Neural cell (in vitro differentiated cells): Measurements from ENCODE around the gene LDB3. TPM values are rescaled to one million over a fixed set of nuclear protein-coding genes. Genes with fewer than 3 reads are reported as not detected.

Source experiments
- H2AFZ ChIP-seq: fragments of 200-600, 300-800 bp; sonication (generic), shearing (Covaris generic); 2 replicates; pipeline ENCODE4 v1.6.0; 2014; ENCODE audit warnings: low read depth, mild to moderate bottlenecking, antibody characterized with exemption, low read length, moderate library complexity
- H3F3A ChIP-seq: fragments of 200-600 bp; shearing (Covaris generic); 2 replicates; pipeline ENCODE4 v1.6.1; 2016; ENCODE audit warnings: mild to moderate bottlenecking, moderate library complexity, mixed read lengths, antibody characterized with exemption, low read length; ENCODE audit not compliant: insufficient read depth, poor library complexity, severe bottlenecking
- H3K27ac ChIP-seq: fragments of 200-600, 300-800 bp; sonication (generic), shearing (Covaris generic); 2 replicates; pipeline ENCODE4 v1.5.1; 2014; ENCODE audit warnings: mild to moderate bottlenecking, low read length, moderate library complexity
- H3K27me3 ChIP-seq: fragments of 300-800, 200-600 bp; sonication (generic), shearing (Covaris generic); 2 replicates; pipeline ENCODE4 v1.6.0; 2014; ENCODE audit warnings: mild to moderate bottlenecking, low read depth, low read length, moderate library complexity; ENCODE audit not compliant: insufficient read depth
- H3K36me3 ChIP-seq: fragments of 300-800, 200-600 bp; sonication (generic), shearing (Covaris generic); 2 replicates; pipeline ENCODE4 v1.5.1; 2014; ENCODE audit warnings: mild to moderate bottlenecking, antibody characterized with exemption, low read length, moderate library complexity; ENCODE audit not compliant: insufficient read depth
- H3K4me2 ChIP-seq: fragments of 300-800, 200-600 bp; sonication (generic), shearing (Covaris generic); 2 replicates; pipeline ENCODE4 v1.6.0; 2014; ENCODE audit warnings: mild to moderate bottlenecking, low read length
- H3K4me3 ChIP-seq: fragments of 300-800, 200-600 bp; sonication (generic), shearing (Covaris generic); 2 replicates; pipeline ENCODE4 v1.5.1; 2014; ENCODE audit warnings: mild to moderate bottlenecking, low read length, moderate library complexity
- H3K79me2 ChIP-seq: fragments of 200-600 bp; shearing (Covaris generic); replicated peaks from 2 replicates; pipeline ENCODE4 v1.6.0; 2014; ENCODE audit warnings: mild to moderate bottlenecking, low read length, moderate library complexity; ENCODE audit not compliant: insufficient read depth
- H3K9ac ChIP-seq: fragments of 300-800, 200-600 bp; sonication (generic), shearing (Covaris generic); 2 replicates; pipeline ENCODE4 v1.6.1; 2016; ENCODE audit warnings: mild to moderate bottlenecking, low read length, mixed read lengths
- H3K9me2 ChIP-seq: fragments of 200-600 bp; shearing (Covaris generic); 2 replicates; pipeline ENCODE4 v1.6.1; 2016; ENCODE audit warnings: mild to moderate bottlenecking, low read length, mixed read lengths; ENCODE audit not compliant: insufficient read depth
- H3K9me3 ChIP-seq: fragments of 200-600, 300-800 bp; sonication (generic), shearing (Covaris generic); 2 replicates; pipeline ENCODE4 v1.6.1; 2016; ENCODE audit warnings: mild to moderate bottlenecking, mixed run types, low read length, moderate library complexity, mixed read lengths
- H4K20me1 ChIP-seq: fragments of 200-600 bp; shearing (Covaris generic); 2 replicates; pipeline ENCODE4 v1.6.1; 2016; ENCODE audit warnings: mild to moderate bottlenecking, mixed run types; ENCODE audit not compliant: insufficient read depth
- EP300 ChIP-seq: fragments of 450-650 bp; conservative IDR thresholded peaks from 2 replicates; pipeline ENCODE4 v1.6.1; 2014; ENCODE audit warnings: antibody characterized with exemption, mild to moderate bottlenecking, moderate library complexity; ENCODE audit not compliant: poor library complexity, severe bottlenecking
- EZH2 ChIP-seq: fragments of 200-600, 300-800 bp; shearing (Covaris generic), sonication (generic); IDR thresholded peaks from 2 replicates; pipeline ENCODE4 v1.6.1; 2014; ENCODE audit warnings: antibody characterized with exemption, low read length, borderline replicate concordance, mild to moderate bottlenecking; ENCODE audit not compliant: insufficient read depth, poor library complexity, severe bottlenecking
- MXI1 ChIP-seq: fragments of 450-650 bp; conservative IDR thresholded peaks from 2 replicates; pipeline ENCODE4 v1.6.1; 2014; ENCODE audit warnings: antibody characterized with exemption, mild to moderate bottlenecking; ENCODE audit not compliant: poor library complexity, severe bottlenecking
- POLR2AphosphoS5 ChIP-seq: IDR thresholded peaks from 2 replicates; pipeline ENCODE4 v1.6.1; 2012
- RAD21 ChIP-seq: fragments of 450-650 bp; conservative IDR thresholded peaks from 2 replicates; pipeline ENCODE4 v1.6.1; 2014; ENCODE audit warnings: antibody characterized with exemption, mild to moderate bottlenecking, moderate library complexity
- SMC3 ChIP-seq: fragments of 450-650 bp; conservative IDR thresholded peaks from 2 replicates; pipeline ENCODE4 v1.6.1; 2014; ENCODE audit warnings: antibody characterized with exemption, mild to moderate bottlenecking, moderate library complexity; ENCODE audit not compliant: poor library complexity
- TAF1 ChIP-seq: IDR thresholded peaks from 2 replicates; pipeline ENCODE4 v1.6.1; 2012; ENCODE audit warnings: low read depth
- polyA plus RNA-seq: library from polyadenylated mRNA; depleted of rRNA; stranded (reverse); fragments of >200 nt; gene quantifications from 2 replicates; pipeline ENCODE4 v1.2.3, GENCODE V29; 2014
- TF ChIP-seq, protein P1 (sequence below): fragments of 450-650 bp; IDR thresholded peaks from 2 replicates; pipeline ENCODE4 v1.5.1; 2014; ENCODE audit warnings: antibody characterized with exemption, mild to moderate bottlenecking, moderate library complexity; ENCODE audit not compliant: poor library complexity, severe bottlenecking
- TF ChIP-seq, protein P2 (sequence below): IDR thresholded peaks from 2 replicates; pipeline ENCODE4 v1.6.1; 2012; ENCODE audit warnings: borderline replicate concordance

Gene LDB3
- polyA plus RNA-seq, 1 donor from 2014 or later = 0.12 TPM

DNA sequence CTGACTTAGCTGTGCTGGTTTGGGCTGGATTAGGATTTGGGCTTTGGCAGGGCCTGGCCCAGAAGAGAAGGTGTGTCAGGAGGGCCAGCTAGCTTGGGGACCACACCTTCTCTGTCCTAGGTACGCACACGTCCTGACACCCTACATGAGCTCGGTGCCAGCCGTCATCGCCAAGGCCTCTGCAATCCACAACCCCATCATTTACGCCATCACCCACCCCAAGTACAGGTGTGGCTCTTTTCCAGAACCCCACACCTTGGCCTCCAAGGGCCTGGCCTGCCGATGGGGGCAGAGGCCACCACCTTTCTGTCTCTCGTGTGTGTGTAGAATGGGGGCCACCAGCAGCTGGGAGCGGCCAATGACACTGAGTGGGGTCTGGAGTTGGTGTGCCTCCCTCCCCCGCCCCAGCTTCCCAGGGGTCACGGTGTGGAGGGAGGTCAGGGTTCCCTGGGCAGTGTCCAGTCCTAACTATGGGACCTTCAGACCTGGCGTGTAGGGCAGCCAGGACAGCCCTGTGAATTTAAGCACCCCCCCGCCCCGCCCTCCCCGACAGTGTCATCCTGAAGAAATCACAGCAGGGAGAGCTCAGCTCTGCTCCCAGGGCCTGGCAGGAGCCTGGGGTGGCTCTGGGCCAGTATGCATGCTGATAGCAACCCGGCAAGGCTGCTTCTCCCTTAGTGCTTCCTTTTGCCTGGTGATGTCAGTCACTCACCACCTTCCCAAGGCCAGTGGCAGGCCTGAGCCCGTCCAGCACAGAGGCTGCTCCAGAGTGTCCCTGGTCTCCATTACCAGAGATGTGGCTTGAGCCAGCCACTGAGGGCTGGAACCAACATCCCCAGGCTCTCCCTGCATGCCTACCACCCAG lies 6.9 kb upstream of the LDB3 start:
- Histone ChIP-seq H3K79me2 (no peaks in the 10 kb centered on the region), H2AFZ (no peak overlapping the region), H3K27ac (no peak overlapping the region)

DNA sequence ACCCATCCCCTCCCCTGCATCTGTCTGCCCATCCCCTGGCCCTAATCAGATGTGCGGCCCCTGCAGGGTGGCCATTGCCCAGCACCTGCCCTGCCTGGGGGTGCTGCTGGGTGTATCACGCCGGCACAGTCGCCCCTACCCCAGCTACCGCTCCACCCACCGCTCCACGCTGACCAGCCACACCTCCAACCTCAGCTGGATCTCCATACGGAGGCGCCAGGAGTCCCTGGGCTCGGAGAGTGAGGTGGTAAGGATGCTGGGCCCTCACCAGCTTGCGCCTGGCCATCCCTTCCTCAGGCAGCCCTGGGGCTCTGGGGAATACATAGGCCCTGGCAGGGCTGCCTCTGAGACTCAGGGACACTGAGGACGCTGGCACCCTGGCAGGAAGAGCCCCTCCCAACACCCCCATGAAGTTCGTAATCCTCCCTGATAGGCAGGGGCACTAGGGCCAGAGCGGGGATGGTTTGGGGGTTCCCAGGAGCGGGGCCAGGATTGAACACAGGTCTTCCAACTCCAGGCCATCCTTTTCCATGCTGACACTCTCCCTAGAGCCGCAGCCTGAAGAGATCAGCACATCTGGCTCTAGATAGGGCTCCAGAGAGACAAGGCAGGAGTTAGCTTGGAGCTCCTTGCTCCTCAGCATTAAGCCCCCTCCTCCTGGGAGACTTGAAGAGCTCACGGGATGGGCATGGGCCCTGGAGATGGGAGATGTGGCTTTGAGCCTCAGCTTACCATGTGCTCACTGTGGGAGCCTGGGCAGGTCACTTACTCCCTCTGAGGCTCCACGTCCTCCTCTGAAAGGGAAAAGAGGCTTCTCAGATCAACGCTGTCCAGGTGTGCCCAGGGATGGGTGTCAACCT lies 5.9 kb upstream of the LDB3 start:
- Histone ChIP-seq H3K9me2 (no peaks in the 10 kb centered on the region), H4K20me1 (no peaks in the 10 kb centered on the region), H3F3A (no peaks in the 10 kb centered on the region), H3K36me3 (no peaks in the 10 kb centered on the region), H3K9me3 (no peaks in the 10 kb centered on the region), H3K4me2 (no peak overlapping the region), H3K27me3 (no peaks in the 10 kb centered on the region), H3K4me3 (no peak overlapping the region), H3K79me2 (no peaks in the 10 kb centered on the region), H2AFZ (no peak overlapping the region), H3K27ac (no peak overlapping the region), H3K9ac (no peak overlapping the region)
- TF ChIP-seq MXI1 (no peak), POLR2AphosphoS5 (no peak), EZH2 (no peak), SMC3 (no peak), EP300 (no peak), RAD21 (no peak)
- TF ChIP-seq, protein P1, sequence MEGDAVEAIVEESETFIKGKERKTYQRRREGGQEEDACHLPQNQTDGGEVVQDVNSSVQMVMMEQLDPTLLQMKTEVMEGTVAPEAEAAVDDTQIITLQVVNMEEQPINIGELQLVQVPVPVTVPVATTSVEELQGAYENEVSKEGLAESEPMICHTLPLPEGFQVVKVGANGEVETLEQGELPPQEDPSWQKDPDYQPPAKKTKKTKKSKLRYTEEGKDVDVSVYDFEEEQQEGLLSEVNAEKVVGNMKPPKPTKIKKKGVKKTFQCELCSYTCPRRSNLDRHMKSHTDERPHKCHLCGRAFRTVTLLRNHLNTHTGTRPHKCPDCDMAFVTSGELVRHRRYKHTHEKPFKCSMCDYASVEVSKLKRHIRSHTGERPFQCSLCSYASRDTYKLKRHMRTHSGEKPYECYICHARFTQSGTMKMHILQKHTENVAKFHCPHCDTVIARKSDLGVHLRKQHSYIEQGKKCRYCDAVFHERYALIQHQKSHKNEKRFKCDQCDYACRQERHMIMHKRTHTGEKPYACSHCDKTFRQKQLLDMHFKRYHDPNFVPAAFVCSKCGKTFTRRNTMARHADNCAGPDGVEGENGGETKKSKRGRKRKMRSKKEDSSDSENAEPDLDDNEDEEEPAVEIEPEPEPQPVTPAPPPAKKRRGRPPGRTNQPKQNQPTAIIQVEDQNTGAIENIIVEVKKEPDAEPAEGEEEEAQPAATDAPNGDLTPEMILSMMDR = no peak

More for the DNA sequence above, 6.9 kb upstream of the LDB3 start:
- Histone ChIP-seq H3K4me3 (no peak overlapping the region), H3K9me2 (no peaks in the 10 kb centered on the region), H4K20me1 (no peaks in the 10 kb centered on the region), H3K27me3 (no peaks in the 10 kb centered on the region), H3K36me3 (no peaks in the 10 kb centered on the region), H3K9ac (no peak overlapping the region), H3K9me3 (no peaks in the 10 kb centered on the region), H3K4me2 (no peak overlapping the region), H3F3A (no peaks in the 10 kb centered on the region)
- TF ChIP-seq MXI1 = no peak
- no peak for TF ChIP-seq POLR2AphosphoS5
- no peak for TF ChIP-seq SMC3
- TF ChIP-seq, protein P1 = no peak
- no peak for TF ChIP-seq EP300
- TF ChIP-seq RAD21 = no peak
- TF ChIP-seq TAF1 = no peak
- TF ChIP-seq, protein P2, sequence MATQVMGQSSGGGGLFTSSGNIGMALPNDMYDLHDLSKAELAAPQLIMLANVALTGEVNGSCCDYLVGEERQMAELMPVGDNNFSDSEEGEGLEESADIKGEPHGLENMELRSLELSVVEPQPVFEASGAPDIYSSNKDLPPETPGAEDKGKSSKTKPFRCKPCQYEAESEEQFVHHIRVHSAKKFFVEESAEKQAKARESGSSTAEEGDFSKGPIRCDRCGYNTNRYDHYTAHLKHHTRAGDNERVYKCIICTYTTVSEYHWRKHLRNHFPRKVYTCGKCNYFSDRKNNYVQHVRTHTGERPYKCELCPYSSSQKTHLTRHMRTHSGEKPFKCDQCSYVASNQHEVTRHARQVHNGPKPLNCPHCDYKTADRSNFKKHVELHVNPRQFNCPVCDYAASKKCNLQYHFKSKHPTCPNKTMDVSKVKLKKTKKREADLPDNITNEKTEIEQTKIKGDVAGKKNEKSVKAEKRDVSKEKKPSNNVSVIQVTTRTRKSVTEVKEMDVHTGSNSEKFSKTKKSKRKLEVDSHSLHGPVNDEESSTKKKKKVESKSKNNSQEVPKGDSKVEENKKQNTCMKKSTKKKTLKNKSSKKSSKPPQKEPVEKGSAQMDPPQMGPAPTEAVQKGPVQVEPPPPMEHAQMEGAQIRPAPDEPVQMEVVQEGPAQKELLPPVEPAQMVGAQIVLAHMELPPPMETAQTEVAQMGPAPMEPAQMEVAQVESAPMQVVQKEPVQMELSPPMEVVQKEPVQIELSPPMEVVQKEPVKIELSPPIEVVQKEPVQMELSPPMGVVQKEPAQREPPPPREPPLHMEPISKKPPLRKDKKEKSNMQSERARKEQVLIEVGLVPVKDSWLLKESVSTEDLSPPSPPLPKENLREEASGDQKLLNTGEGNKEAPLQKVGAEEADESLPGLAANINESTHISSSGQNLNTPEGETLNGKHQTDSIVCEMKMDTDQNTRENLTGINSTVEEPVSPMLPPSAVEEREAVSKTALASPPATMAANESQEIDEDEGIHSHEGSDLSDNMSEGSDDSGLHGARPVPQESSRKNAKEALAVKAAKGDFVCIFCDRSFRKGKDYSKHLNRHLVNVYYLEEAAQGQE = no peak
- no peak for TF ChIP-seq EZH2
